GM18507 (cell line): ENCODE results near the gene BANK1.

Source experiments
- DNase-seq: peaks from one replicate; pipeline ENCODE4 v3.0.0; 2011; ENCODE audit warnings: low read depth; ENCODE audit not compliant: insufficient read length; ENCODE audit errors: extremely low spot score
- FAIRE-seq: peaks from 2 replicates; lab custom pipeline; 2011; peaks lifted over from hg19 to GRCh38; lab: Jason Lieb, UNC

BANK1 gene, protein sequence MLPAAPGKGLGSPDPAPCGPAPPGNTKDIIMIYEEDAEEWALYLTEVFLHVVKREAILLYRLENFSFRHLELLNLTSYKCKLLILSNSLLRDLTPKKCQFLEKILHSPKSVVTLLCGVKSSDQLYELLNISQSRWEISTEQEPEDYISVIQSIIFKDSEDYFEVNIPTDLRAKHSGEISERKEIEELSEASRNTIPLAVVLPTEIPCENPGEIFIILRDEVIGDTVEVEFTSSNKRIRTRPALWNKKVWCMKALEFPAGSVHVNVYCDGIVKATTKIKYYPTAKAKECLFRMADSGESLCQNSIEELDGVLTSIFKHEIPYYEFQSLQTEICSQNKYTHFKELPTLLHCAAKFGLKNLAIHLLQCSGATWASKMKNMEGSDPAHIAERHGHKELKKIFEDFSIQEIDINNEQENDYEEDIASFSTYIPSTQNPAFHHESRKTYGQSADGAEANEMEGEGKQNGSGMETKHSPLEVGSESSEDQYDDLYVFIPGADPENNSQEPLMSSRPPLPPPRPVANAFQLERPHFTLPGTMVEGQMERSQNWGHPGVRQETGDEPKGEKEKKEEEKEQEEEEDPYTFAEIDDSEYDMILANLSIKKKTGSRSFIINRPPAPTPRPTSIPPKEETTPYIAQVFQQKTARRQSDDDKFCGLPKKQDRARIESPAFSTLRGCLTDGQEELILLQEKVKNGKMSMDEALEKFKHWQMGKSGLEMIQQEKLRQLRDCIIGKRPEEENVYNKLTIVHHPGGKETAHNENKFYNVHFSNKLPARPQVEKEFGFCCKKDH

GRCh38 chr4:101790521-101791181 lies at the start of gene BANK1:
BANK1 (plus strand) TSS chr4:101790730; CDS start chr4:101790881, 151 bp downstream.
- peak; percentile 66 for DNase-seq
- peak; percentile 95 for FAIRE-seq

DNA sequence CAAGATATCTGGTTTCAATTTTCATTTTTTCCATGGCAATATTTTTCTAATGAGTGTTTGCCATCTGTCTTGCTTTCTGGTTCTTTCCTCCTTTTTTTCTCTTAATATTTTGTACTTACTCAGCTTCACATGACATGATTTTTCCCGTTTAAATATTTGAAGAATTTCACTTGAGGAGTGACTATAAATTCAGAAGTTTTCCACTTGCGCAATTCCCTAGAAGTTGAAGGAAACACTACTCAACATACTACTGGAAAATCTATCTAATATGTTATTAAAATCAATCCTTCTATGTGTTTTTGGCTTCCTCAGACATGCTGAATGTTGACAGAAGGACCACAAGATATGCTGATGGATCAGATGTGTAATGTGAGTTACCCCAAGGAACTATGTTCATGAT lies 36.8 kb upstream of the BANK1 start:
- FAIRE-seq (no peak), DNase-seq (no peak)

- FAIRE-seq (no peak), DNase-seq (no peak)
Measured at GRCh38 chr4:101756181-101756580, 34.3 kb upstream of the BANK1 start.

DNA sequence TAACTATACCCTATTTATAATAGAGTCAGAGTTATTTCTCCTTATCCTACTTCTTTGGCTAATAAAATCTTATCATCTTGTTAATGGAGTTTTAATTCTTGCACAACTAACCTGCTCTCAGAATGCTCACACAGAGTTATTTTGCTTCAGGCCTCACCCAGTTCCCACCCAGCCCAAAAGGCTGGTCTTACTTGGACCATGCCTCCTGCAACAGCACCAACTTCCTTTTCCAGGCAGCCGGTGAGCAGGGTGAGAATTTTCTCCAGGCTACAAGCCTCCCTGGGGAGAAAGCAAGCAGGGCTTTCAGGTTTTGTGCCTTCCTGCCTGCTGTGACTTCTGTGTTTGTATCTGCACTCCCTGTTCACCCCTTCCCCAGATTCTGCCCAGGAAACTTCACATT lies 29.1 kb upstream of the BANK1 start:
- DNase-seq = no peak

DNA sequence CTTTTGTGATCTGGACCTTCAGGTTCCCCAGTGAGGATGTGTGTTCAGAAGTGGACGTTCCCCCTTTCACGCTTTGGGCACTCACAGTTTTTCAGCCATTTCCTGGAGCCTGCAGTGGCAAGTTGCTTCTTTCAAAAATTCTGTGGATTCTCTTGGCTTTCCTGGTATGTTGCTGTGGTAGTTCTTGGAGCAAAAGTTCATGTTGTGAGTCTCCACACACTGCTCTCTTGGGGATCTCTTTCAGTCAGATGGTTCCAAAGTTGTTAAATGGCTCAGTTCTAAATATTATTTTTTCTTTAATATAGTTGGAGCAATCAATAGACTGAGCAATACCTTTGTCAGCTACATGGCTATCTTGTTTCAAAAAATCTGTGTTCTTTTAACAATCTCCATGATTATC lies 28.5 kb upstream of the BANK1 start:
- DNase-seq (no peak), FAIRE-seq (no peak)

More for the DNA sequence above, 29.1 kb upstream of the BANK1 start:
- FAIRE-seq = no peak

GRCh38 chr4:101762534-101762933 lies 28.0 kb upstream of the BANK1 start:
- FAIRE-seq = no peak
- no peak for DNase-seq

GRCh38 chr4:101763576-101763975 lies 27.0 kb upstream of the BANK1 start:
- DNase-seq (no peak), FAIRE-seq (no peak)

DNA sequence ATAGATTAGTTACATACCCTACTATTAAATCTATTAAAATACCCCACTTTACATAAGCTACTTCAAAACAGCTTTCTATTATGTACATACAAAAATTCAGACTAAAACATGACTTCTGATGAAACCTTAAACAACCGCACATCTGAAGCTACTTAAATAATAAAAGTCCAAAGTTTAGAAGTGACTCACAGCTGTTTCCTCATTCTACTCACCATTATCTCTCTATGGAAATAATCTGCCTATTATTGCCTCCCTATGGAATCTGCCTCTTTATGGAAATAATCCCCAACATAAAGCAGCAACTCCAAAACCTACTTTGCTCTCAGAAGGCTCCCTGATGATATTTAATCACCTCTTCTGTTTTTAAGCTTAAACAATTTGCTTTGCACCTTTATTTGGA lies 15.7 kb upstream of the BANK1 start:
- FAIRE-seq = no peak
- no peak for DNase-seq

DNA sequence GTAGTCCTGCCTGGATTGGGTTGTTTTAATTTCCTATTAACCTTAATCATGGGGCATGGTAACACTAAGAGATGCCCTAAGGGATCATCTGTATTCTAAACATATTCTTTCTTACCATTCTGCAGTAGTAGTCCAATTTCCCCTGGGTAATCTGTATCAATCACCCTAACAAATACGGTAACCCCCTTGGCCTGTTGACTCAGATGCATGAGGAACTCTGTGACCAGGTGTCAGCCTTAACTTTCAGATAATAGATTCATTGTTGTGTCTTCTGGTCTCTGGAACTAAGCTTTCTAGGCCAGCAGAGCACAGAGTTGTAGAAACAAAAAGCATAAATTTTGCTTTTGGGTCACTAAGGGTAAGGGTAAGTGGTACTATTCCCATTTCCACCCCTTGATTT lies 13.1 kb upstream of the BANK1 start:
- FAIRE-seq = no peak
- DNase-seq = no peak

- FAIRE-seq = no peak
- DNase-seq = no peak
Measured at GRCh38 chr4:101780284-101780683, 10.2 kb upstream of the BANK1 start.

DNA sequence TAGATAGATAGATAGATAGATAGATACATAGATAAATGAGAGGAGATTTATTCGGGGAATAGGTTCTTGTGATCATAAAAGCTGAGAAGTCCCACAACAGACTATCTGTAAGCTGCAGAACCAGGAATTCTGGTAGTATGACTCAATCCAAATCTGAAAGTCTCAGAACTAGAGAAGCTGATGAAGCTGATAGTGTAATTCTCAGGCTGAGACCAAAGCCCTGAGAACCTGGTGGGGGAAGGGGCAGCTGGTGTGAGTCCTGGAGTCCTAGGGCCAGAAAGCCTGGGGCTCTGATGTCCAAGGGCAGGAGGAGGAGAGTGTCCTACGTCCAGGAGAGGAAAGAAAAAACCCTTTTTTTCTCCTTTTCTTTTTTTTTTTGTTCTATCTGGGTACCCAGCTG lies 8.0 kb upstream of the BANK1 start:
- DNase-seq = no peak
- FAIRE-seq = no peak

GRCh38 chr4:101784957-101785356 lies 5.6 kb upstream of the BANK1 start:
- DNase-seq (no peak), FAIRE-seq (no peak)

DNA sequence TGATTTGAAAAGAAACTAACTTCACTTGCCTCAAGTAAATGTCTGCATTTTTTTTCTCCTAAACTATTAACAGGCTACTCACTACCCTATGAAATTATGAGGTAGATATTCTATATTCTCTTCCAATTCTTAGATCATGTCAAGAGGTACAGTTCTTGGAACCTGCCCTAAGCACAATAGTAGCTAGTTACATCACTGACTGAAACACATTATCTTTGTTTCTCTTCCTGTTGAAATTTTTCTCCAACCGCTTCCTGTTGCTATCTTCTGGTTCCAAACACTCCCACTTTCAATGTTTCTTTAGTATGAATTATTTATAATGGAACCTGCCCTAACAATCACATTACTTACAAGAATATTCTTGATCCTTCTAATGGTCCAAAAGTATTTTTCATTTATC lies 5.0 kb upstream of the BANK1 start:
- no peak for FAIRE-seq
- no peak for DNase-seq

- no peak for FAIRE-seq
- no peak for DNase-seq
Measured at GRCh38 chr4:101787701-101788316, 2.7 kb upstream of the BANK1 start.

- FAIRE-seq (no peak), DNase-seq (no peak)
Measured at GRCh38 chr4:101791182-101791558, 640 bp downstream of the BANK1 start.

GRCh38 chr4:101792056-101792590 lies 1.6 kb downstream of the BANK1 start:
- FAIRE-seq = no peak
- no peak for DNase-seq

DNA sequence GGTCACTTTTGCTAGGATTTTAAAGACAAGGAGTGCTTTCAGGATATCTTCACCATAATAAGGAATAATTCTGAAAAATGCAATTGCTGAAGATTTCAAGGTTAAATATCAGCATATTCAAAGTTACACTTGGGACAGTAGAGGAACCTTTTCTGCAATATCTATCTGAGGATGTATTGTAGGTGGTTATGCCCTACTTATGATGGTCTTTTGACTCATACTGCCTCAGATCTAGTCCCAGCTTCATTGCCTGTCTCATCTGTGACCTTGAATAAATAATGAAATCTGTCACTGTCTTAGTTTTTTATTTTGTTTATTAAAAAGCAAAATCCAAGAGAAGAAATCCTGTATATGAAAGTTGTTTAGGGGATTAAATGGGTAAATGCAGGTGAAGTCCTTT lies 2.9 kb downstream of the BANK1 start:
- no peak for FAIRE-seq
- no peak for DNase-seq

GRCh38 chr4:101794806-101795205 lies 4.3 kb downstream of the BANK1 start:
- no peak for FAIRE-seq
- DNase-seq = no peak

DNA sequence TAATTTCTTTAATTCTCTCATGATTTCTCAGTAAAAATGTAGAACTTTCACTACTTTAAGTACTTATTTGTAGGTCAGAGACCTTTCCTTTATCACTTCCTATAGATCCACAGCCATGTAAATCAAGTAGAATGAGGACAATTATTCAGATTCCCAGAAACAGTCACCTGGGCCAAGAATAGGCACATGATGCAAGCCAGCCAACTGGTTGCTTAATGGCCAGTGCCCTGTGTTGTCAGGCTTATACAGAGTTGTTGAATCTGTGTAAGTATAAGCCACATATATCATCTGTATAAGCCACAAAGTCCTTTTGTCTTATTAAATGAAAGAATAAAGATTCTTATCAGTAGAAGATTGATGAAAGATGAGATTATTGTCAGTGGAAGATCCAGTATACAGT lies 5.2 kb downstream of the BANK1 start:
- DNase-seq (no peak), FAIRE-seq (no peak)

DNA sequence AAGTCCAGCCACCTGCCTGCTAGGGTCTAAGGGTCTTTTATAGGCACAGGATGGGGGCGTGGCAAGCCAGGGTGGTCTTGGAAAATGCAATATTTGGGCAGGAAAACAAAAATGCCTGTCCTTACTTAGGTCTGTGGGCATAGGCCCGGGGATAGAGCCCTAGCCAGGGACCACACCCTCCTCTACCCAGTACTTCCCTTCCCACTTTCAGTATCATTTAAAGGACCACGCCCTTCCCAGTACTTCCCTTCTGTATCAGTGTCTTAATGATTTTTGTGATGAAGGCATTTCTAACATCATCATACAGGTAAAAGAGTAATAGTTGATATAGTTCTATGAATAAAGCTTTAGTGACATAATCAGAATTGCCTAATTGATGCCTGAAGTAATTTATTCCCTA lies 11.4 kb downstream of the BANK1 start:
- DNase-seq (no peak), FAIRE-seq (no peak)
